HPDE6-E6E7 (cell line): ENCODE data around the gene SLC6A6.

ENCODE experiments used
- DNase-seq: peaks from one replicate; pipeline ENCODE4 v3.0.0; 2011; ENCODE audit warnings: missing footprints; ENCODE audit errors: extremely low spot score

Gene SLC6A6

DNA sequence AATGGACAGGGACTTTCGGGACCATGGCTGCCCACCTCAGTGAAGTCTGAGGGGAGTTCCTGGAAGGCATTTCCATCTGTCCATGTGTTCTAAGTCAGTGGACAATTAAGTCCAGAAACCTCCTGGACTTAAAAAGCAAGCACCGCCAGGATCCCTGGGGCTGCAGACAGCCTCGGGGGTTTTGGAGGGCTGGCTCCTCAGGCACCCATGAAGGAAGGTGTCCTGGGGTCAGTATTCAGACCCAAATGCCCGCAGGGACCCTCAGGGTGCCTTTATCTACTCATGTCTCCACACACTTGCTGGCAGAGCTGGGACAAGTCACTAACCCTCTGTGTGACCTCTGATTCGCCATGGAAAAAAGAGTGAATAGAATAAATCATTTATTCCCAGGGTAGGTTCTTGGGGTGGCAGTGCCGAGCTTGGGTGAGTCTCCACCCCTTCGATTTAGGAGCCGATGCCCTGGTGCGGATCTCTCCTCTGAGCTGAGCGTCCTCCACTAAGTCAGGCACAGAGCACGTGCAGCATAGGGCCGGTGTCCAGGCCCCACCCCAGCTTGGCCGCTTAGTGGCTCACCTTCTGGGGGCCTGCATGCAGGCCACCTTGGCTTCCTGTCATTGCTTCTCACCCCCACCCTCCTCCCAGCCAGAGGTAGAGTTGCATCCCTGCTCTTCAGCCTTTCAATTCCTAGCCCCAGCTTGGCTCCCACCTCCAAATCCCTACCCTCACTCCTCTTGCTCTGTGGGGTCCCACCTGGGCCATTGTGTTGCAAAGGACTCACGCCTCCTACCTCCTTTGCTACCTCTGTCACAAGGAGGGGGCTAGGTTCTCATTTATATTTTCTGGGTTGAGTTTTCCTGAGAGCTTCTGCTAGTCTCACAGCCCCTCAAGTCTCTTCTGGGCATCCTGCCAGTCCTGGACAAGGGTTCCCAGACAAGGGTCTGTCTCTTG lies 19.9 kb downstream of the SLC6A6 start:
- no peak for DNase-seq

DNA sequence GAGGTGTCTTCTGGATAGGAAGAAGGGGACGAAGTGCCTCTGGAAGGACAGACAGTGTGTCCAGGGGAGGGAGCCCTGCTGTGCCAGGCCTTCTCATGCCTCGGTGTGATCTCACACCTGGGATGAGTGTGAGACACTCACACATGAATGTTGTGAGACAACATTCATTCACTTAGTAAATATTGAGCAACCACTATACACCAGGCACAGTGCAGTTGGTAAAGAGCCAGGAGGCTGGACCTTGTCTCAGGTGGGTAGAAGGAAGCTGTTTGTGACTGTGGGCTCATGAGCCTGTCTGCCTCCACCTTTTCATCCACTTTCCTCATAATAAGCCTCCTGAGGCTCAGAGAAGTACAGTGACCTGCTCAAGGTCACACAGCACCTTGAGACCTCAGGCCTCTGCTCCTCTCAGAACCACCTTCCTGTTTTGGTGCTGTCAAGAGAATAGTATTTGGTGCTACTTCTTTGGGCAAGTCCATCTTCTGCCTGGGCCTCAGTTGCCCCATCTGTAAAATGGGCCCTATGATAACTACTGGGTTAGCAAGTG lies 20.9 kb downstream of the SLC6A6 start:
- no peak for DNase-seq

DNA sequence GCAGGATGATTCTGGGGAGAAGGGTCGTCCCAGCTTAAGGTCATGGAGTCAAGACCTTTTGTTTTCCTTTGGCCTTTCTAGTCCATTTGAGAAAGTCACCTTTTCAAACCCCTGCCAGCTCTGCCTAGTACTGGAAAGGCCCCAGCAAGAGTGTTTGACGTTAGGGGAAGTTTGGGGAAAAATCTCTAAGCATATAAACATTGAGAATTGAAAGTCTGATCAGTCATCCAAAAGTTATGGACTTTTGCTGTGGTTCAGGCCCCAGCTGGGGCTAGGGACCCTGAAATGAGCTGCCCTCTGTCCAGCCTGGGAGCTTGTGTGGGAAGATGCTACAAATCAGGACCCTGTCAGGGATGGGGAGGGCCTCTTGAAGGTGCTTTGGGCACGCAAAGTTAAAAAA lies 21.6 kb downstream of the SLC6A6 start:
- DNase-seq: no peak

DNA sequence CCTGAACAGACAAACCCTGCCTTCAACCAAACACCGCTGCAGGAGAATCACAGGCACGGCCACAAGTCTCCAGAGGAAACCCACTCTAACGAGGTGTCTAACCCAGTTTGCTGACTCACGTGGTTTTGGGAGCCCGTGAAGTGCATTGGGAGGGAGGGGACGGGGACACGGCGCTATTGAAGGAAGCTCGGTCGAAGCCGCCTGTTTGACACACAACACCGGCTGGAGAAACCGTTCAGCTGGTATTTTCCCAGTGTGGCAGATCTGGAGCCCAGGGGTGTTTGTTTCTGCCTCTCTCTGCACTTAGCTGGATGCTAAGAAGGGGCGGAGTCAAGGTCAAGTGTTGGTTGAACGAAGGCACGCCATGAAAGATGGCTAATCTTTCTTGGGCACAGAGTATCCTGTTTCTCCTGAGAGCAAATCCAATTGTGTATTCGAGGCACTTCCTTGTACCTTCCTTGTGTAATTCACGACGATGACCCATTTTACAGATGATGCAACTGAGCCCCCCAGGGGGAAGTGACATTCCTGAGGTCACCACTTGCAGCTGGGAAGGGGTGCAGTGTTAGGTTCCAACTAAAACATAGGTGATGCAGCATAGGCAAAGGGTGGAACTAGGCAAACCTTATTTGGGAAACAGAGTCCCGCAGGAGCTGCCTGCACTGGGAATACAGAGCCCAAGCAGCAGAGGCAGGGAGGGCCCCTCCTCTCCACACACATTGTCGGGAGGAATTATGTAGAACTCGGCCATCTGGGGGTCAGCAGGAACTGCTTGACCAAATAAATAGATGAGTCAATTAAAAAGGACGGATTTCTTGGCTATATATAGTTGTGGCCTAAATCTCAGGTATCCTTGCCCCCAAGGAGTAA lies 22.5 kb downstream of the SLC6A6 start:
- DNase-seq: no peak

DNA sequence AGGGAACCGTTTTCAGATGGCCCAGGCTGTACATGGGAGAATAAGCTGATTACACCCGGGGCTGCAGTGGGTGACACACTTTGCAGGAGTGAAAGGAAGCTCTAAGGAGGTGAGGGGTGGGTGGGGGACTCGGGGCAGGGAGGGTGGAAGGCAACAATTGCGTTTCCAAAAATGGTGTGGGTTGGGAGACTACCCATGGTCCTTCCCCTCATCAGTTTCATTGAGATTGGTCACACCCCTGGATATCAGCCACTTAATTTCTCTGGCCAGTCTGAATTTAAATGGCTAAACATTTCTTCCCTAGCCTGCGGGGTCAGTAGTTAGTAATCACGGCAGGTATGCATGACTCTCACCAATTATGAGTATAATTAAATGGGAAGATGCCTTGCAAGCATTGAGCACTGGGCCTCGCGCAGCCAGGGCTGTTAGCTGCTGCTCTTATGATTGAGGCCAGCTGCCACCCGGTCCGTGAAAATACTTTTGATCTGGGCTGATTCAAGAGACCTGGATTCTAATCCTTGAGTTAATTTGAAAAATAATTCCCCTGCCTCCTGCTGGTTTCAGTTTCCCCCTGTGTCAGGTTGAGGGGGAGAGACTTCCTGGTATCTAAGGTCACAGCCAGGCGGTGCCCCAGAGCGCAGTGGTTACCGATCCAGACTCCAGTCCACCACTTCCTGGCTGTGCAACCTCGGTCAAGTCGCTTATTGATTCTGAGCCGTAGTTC lies 23.3 kb downstream of the SLC6A6 start:
- DNase-seq: no peak

DNA sequence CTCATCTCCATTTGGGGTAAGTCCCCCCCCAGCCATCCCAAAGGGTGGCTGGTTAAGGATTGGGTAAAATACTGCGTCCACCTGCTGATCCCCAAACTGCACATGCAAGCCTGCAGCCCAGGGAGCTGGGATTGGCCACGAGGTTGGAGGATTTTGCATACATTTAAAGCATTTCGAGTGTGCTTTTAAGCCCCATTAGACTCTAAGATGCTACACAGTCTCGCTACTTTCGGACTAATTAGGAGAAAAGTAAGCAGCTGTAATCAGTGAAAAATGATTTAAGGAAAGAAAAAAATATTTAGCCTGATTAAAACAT lies 23.9 kb downstream of the SLC6A6 start:
- no peak for DNase-seq

DNA sequence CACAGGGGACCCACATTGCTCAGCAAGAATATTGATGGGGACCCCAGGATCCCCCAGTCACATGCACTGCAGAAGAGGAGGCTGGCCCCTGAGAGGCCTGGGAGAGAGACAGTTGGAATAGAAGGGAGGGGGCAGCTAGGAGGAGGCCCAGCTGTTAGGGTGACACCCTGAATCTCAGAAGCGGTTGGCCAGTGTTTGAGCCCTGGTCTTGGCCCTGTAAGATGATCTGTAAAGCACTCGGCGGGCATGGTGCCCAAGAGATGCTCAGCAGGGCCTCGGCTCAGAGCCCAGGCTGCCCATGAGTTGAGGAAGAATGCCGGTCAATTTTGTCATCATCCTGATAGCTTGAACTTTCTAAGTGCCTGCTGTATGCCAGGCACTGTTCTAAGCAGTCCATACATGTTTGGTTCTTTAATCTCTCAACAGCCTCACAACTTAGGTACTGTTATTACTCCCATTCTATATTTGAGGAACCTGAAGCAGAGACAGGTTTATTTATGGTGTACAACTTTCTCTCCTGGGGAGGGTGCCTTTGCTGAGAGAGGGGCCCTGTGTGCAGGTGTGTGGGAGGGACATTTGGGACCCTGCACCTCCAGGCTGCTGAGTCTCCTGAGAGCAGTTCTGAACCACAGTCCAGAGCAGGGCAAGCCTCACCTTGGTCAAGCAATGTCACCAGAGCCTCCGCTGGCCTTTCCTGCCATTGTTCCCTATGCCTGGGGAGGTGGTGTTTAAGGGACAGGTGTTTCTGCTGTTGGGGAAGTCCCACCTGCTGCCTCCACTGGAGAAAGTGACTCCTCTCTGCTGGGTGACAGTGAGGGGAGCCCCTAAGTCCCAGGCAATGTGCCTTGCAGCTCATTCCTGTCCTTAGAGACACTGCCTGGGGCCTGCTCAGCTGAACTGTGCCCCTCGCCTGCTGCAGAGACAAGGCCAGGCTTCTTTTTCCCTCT lies 26.0 kb downstream of the SLC6A6 start:
- DNase-seq: no peak

DNA sequence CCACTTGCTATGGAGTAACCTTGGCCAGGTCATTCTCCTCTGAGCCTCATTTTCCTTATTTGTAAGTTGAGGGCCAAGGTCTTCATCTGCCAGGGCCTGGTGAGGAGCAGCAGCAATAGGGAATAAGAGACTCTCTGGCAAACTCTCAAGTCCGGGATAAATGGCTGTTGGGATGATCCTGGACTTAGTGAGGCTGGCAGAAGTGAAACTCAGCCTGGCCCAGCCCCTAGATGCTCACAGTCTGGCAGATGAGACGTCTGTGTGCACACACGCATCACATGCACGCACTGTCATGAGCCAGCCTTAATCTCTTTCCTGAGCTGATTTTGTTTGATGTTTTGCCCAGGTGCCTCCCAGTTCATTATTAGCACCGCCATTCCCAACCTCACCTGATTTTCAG lies 26.8 kb downstream of the SLC6A6 start:
- no peak for DNase-seq

DNA sequence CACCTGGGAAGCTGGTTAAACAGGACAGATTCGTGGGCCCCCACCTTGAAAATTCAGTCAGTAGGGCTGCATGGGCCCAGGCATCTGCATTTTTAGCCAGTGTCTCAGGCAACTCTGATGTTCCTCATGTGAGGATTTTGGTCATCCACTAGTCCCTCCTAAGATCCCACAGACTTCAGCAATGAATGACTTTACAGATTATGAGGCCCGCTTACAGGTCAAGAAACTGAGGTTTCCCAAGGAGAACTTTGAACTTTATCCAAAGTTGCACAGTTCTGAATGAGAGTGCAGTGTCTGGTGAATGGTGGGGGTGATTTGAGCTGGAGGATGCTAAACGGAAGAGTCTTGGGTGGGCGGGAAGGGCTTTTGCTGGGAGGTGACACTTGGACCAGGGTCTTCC lies 27.2 kb downstream of the SLC6A6 start:
- no peak for DNase-seq

DNA sequence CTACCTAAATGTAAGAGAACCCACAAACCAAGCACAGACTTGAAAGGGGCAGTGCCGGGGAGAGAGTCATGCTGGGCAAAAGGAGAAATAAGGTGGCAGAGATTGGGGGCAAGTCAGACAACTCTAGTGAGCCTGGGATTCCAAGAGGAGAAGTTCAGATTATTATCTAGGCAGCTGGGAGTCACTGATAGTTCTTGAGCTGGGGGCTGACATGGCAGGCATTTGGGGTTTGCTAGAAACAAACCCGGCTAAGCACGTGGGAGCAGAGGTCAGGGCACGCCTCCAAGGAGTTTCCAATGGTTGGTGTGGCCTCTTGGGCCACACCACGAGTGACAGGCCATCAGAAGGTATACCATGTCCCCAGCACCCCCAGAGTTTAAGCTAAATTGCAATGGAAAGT lies 27.6 kb downstream of the SLC6A6 start:
- DNase-seq: no peak

DNA sequence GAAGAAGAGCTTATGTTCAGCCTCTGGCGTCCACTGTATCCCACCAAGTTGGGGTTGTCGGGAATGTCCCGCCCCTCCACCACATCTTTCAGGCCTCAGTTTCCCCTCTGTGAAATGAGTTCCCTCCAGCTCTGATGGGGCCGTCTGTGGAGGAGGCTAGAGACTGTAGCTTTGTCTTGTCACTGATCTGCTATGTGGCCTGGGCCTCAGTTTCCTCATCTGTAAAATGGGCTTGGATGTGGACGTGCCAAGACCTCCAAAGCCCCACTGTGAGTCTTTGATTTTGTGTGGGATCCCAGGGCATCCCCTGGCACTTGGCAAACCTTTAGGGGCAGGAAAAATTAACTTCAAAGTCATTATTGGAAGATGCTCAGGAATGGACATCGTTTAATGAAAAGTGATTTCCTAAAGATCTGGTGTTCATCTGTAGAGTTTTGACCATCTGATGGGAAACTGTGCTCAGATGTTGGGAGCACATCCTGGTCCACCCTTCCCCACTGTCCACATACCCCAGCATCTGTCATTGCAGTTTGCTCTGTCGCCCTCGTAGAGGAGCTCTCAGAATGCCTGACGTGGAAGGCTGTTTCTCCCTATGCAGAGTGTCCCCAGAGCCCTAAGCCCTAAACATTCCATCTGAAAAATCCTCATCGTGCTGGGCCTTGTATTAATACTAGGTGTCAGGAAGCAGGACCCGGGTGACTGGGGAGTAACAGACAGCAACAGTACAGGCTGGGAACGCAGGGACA lies 28.5 kb downstream of the SLC6A6 start:
- DNase-seq: no peak

DNA sequence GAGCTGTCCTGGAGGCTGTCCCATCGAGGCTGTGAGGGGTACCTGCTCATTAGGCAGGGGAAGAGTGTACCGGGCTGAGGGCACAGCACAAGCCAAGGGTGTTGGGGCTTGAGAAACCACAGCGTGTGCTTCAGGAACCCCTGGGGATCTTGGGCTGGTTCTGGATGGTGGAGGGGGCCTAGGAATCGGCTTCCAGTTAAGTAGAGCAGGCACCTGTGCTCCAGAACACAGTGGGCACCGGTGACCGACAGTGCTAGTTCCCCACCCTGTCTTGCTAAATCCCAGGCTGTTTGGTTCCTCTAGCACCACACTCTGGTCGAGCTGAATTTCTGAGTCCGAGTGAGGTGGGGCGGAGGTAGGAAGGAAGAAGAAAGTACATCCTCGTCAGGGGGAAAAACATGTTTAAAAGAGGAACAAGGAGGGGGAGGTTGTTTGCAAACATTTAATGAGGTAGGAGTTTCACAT lies 29.1 kb downstream of the SLC6A6 start:
- no peak for DNase-seq

DNA sequence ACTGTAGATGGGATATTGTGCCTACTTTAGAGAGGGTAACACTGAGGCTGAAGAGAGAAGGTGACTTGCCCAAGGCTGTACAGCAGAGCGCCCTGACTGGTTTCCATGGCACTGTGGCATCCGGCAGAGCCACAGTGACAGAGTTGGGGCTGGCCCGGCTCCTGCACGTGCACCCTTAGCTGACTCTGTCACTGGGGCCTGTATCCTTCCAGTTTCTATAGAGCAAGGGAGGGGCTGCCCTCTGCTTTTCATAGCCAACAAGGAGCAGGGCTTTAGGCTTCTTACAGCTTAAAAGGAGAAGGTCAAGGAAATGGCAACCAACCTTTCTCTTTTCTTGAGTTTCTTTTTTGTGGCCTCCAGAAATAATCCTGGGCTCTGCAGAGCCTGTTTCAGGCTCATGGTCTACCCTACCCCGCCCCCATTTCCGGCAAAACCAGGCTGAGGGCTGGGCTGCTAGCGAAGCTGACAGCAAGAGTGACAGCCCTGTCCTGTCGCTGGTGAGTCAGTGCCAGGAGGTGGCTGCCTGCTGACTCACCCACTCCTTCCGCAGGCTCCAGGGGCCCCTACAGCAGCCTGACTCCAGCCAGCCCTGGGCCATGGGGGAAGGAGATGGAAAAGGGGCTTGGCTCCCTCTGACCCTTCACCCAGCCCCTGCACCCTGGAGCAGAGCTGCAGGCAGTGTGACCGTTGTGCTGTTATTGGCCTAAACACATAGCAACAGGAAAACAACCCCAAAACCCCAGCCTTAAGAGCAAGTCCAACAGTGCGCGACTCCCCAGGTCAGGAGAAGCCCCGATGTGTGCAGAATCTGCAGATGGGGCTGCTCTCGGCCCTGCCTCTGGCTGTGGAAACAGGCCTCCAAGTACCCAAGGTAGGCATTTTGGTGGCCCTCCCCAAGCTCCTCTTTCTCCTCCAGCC lies 29.8 kb downstream of the SLC6A6 start:
- peak; percentile 70 for DNase-seq

DNA sequence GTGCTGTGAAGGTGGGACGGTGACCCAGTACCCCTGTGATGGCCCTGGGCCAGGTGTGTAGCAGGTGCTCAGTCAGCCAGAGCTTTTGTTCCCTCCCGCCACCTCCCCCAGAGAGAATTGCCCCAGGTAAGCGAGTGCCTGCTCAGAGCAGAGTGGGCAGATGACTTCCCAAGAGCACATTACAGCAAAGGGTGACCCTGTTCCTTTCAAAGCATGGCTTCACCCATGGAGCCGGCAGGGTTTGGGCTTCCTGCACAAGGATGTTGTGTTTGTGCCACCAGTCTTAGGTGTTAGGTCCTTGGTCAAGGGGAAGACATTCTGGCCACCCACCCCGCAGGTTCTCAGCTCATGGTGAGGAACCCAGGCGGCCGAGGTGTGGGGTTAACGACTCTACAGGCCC lies 30.7 kb downstream of the SLC6A6 start:
- no peak for DNase-seq

DNA sequence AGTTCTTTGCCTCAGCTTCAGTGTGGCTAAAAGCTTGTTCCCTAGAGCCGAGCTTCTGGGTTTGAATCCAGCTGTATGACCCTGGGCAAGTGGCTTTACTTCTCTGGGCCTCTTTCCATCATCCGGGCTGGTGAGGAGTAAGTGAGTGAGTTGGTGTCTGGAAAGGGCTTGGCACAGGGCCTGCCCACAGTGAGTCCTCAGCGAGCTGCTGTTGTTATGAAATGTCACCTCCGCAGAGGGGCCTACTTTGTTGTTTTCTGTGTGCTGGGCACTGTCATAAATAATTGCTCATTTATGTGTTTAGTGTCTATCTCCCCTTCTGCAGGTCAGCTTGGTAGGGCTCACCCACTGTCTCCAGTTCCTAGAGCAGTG lies 31.7 kb downstream of the SLC6A6 start:
- no peak for DNase-seq

DNA sequence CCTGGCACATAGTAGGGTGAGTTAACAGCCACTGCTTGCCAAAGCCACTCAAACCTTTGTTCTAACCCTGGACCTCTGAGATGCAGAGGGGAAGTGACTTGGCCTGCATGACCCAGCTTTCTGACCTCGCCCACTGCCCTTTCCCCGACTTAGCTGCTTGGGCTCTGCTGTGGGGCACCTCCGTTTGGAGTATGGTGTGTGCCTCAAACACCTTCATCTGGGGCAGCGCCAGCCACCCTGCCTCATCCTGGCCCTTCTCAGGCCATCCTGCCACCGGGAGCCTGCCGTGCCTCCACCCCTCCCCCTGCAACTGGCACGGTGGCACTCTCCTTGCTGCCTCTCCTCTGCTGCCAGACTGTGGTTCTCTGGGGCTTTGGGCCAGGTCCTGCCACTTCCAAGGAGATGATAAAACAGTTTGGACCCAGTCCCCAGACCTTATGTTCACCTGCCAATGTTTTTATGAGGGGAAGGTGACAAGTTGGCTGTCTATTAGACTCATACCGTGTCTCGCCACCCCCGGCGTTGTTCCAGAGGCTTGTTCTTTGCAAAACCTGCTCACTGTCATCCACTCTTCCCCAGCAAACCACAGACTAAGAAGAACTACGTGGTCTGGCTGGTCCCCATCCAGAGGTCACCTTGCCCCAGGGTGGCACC lies 32.2 kb downstream of the SLC6A6 start:
- DNase-seq: no peak

DNA sequence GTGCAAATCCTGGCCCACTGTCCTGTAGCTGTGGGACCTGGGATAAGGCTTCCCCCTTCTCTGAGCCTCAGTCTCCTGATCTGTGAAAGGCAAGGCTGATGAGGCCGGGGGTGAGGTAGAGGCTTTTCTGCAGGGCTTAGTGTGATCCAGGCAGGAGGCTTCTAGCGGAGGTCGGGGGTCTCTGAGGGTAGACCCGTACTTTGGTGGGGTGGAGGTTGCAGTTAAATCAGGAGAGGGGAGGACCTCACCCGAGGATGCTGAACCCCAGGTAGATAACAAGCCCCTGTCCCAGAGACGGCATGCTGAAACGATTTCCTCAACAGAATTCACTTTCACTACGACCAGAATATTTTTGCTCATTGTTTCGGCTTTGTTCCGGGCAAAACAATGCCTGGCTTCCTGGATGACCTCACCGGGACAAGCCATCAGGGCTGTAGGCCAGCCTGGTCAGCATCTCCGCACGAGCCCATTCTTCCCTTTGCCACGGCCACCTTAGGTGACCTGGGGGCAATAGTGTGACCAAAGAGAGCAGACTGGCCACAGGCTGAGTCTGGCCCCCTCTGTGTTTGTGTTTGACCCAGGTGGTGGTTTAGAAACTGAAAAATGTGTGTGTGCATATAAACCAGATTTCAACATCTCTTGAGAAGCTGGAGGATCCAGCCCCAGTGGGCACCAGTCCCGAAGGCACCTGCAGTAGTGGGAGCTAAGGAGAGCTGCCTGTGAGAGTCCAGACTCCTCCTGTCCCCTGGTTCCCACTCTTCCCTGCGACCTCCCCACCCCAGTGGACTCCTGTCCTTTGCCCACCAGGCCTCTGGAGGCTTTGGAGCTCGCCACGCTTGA lies 33.0 kb downstream of the SLC6A6 start:
- DNase-seq: no peak

DNA sequence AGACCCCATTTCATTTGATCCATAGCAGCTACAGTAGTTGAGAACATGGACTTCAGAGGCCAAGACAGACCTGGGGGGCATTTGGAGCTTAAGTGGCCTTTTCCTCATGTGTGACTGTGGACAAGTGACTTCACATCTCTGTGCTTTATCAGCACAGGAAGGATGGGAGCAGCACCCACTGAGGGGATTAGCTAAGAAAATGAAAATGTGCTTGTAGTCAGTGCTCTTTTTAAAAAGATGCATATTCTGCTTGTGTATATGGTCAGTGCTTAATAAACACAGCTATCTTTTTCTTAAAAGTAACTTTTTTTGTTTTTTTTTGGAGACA lies 34.5 kb downstream of the SLC6A6 start:
- DNase-seq: no peak
